ENCODE measurements around the gene CYTH3. TPM values are rescaled to one million over a fixed set of nuclear protein-coding genes. Genes with fewer than 3 reads are reported as not detected.
A peak's percentile ranks its signal among the peaks of the same experiment; 100 is the strongest.

The CYTH3 gene
- total and polyA plus RNA-seq, 9 of the 15 experiments (the other 6 are each of a cell fraction or from before 2014, with no cell fraction given) = 0.25 to 15.2 (median 11.4) TPM

GRCh38 chr7:6249043-6249442 is 23.4 kb downstream of the CYTH3 start:
- H4K20me1 ChIP-seq (replicated peaks; ENCODE audit: control insufficient read depth, insufficient read depth, low read length) = no peaks in the 10 kb centered on the region
- in situ Hi-C loops (cut with MboI) (no loop called here), intact Hi-C loops (cut with micrococcal nuclease) (no loop called here)
- WGBS (ENCODE audit: insufficient coverage, low coverage, missing lambda C conversion rate) = 66% methylated on average over 4 of the region's 4 CpGs
- H3K9ac ChIP-seq (ENCODE audit: insufficient read depth in 1 of 2, low read depth in 2 of 2, low read length in 2 of 2) = no peak overlapping the region
- DNase-seq (ENCODE audit: extremely low read depth in 1 of 4, low spot score in 3 of 4) (no peak), FAIRE-seq (no peak), ATAC-seq (0 out of 3 replicates have a peak, but pooled peaks have one; percentile 31)
- H3K27ac ChIP-seq (ENCODE audit: extremely low read depth, low read depth, low read length) = no peak overlapping the region
- H3K9me3 ChIP-seq (replicated peaks; ENCODE audit: control insufficient read depth, insufficient read depth, low read depth, low read length) = no peaks in the 10 kb centered on the region
- POLR2A ChIA-PET = interaction anchor here (0.8 to 1.0 kb wide), 2 partner anchors 9 to 53 kb away, joined by 3 to 4 read pairs; no protein-coding TSS in a partner anchor
- no TSS peak for BruUV-seq (replicated peaks)
- H3K4me2 ChIP-seq (ENCODE audit: insufficient read depth, low read length) = no peak overlapping the region
- H3K4me1 ChIP-seq (replicated peaks in 1 of 2; ENCODE audit: control insufficient read depth in 2 of 2, insufficient read depth in 2 of 2, low read length in 2 of 2) = peaks cover 0 to 7% of the 10 kb centered on the region in 2 experiments; a peak in 3 of 5 replicates
- no peak overlapping the region for H3K4me3 ChIP-seq
- TF ChIP-seq KDM1A (IDR thresholded peaks at IDR 0.05) (0 out of 4 replicates have a peak, but pooled peaks of 1 of the 2 experiments have one; percentile 0), ZBTB17 (CRISPR knock-in tag; IDR thresholded peaks at IDR 0.05) (no peak), SMC3 (conservative IDR thresholded peaks at IDR 0.05; ENCODE audit: insufficient read depth, low read depth, low read length) (no peak), IRF2 (CRISPR knock-in tag; IDR thresholded peaks at IDR 0.05) (no peak)
- no peak overlapping the region for H2AFZ ChIP-seq (ENCODE audit: low read depth, low read length)
- peaks cover 16% of the 10 kb centered on the region; the same call in 1 of the 3 replicates for H3K79me2 ChIP-seq (ENCODE audit: control insufficient read depth, insufficient read depth, low read length)
- CTCF ChIA-PET (ENCODE audit: low intra/inter-chr PET ratio) = no interaction called here
- no peaks in the 10 kb centered on the region for H3K27me3 ChIP-seq (ENCODE audit: control insufficient read depth in 2 of 2, insufficient read depth in 2 of 2, low read length in 2 of 2)
- H3K9me1 ChIP-seq (ENCODE audit: control insufficient read depth, insufficient read depth, low read length) = no peaks in the 10 kb centered on the region
- no peaks in the 10 kb centered on the region for H3K36me3 ChIP-seq (ENCODE audit: control insufficient read depth, insufficient read depth, low read length)

- in situ Hi-C loops (cut with MboI) (no loop called here), intact Hi-C loops (cut with micrococcal nuclease) (no loop called here)
- no peaks in the 10 kb centered on the region for H3K27me3 ChIP-seq (ENCODE audit: control insufficient read depth in 2 of 2, insufficient read depth in 2 of 2, low read length in 2 of 2)
- H3K79me2 ChIP-seq (ENCODE audit: control insufficient read depth, insufficient read depth, low read length) = peaks cover 15% of the 10 kb centered on the region; the same call in 1 of the 3 replicates
- H3K27ac ChIP-seq (ENCODE audit: extremely low read depth, low read depth, low read length) = no peak overlapping the region
- ATAC-seq (peak; percentile 44; the same call in 2 of the 3 replicates), DNase-seq (ENCODE audit: extremely low read depth in 1 of 4, low spot score in 3 of 4) (no peak), FAIRE-seq (no peak)
- H3K4me3 ChIP-seq = no peak overlapping the region
- H3K9ac ChIP-seq (ENCODE audit: insufficient read depth in 1 of 2, low read depth in 2 of 2, low read length in 2 of 2) = no peak overlapping the region
- CTCF ChIA-PET (ENCODE audit: low intra/inter-chr PET ratio) = no interaction called here
- peaks cover 0 to 7% of the 10 kb centered on the region in 2 experiments; a peak in 3 of 5 replicates for H3K4me1 ChIP-seq (replicated peaks in 1 of 2; ENCODE audit: control insufficient read depth in 2 of 2, insufficient read depth in 2 of 2, low read length in 2 of 2)
- H3K36me3 ChIP-seq (ENCODE audit: control insufficient read depth, insufficient read depth, low read length) = no peaks in the 10 kb centered on the region
- H3K9me1 ChIP-seq (ENCODE audit: control insufficient read depth, insufficient read depth, low read length) = no peaks in the 10 kb centered on the region
- WGBS (ENCODE audit: insufficient coverage, low coverage, missing lambda C conversion rate) = 69% methylated on average over 6 of the region's 6 CpGs
- POLR2A ChIA-PET = interaction anchor here (0.8 to 2.3 kb wide), 3 partner anchors 9 to 52 kb away, joined by 3 to 15 read pairs (median 4); no protein-coding TSS in a partner anchor
- H4K20me1 ChIP-seq (replicated peaks; ENCODE audit: control insufficient read depth, insufficient read depth, low read length) = no peaks in the 10 kb centered on the region
- H3K4me2 ChIP-seq (ENCODE audit: insufficient read depth, low read length) = no peak overlapping the region
- BruUV-seq (replicated peaks) = no TSS peak
- H2AFZ ChIP-seq (ENCODE audit: low read depth, low read length) = no peak overlapping the region
- no peaks in the 10 kb centered on the region for H3K9me3 ChIP-seq (replicated peaks; ENCODE audit: control insufficient read depth, insufficient read depth, low read depth, low read length)
- TF ChIP-seq C11orf30 (IDR thresholded peaks at IDR 0.05; ENCODE audit: low read depth) (peak; percentile 20; the same call in 1 of the 2 replicates), KDM1A (IDR thresholded peaks at IDR 0.05) (peak in 1 of 2 experiments; percentile 7; a peak in 1 of 4 replicates), ARID1B (IDR thresholded peaks at IDR 0.05) (0 out of 2 replicates have a peak, but pooled peaks have one; percentile 8), THAP12 (CRISPR knock-in tag; IDR thresholded peaks at IDR 0.05) (no peak), BRCA1 (IDR thresholded peaks at IDR 0.05) (no peak), BRCA1 (CRISPR knock-in tag; IDR thresholded peaks at IDR 0.05) (0 out of 2 replicates have a peak, but pooled peaks have one; percentile 38), ATF3 (IDR thresholded peaks at IDR 0.05) (peak; percentile 49), ATF3 (CRISPR knock-in tag; conservative IDR thresholded peaks at IDR 0.05) (no peak), CEBPB (tag; IDR thresholded peaks at IDR 0.05) (peak; percentile 35; the same call in 1 of the 2 replicates), ZNF717 (CRISPR knock-in tag; IDR thresholded peaks at IDR 0.05) (no peak), HEY1 (CRISPR knock-in tag; IDR thresholded peaks at IDR 0.05; ENCODE audit: borderline replicate concordance) (no peak)
Observed at GRCh38 chr7:6248581-6248980, 23.8 kb downstream of the CYTH3 start.

All from K562 (cell line).